IMR-90 (cell line): ENCODE results near the gene PNMA6E. TPM values are rescaled to one million over a fixed set of nuclear protein-coding genes. Genes with fewer than 3 reads are reported as not detected.

Experiments
- ATAC-seq: fragments of 200-7000 bp; cut with Tn5 transposase; 2 replicates; pipeline ENCODE4 v1.9.1; 2020; ENCODE audit warnings: low read depth, mild to moderate bottlenecking, moderate library complexity
- BruUV-seq: library from RNA; stranded (reverse); fragments of 400-500 nt; replicated peaks from 2 replicates; lab custom pipeline; 2021; lab: Mats Ljungman, UMichigan
- CTCF ChIA-PET: fragments of 300-600 bp; formaldehyde crosslinking; extraction: SDS; loops from one replicate; lab custom pipeline; 2021; ENCODE audit warnings: antibody characterized with exemption; lab: Yijun Ruan, JAX
- POLR2A ChIA-PET: fragments of 300-600 bp; sonication (Branson Sonifier 250); formaldehyde crosslinking; loops from one replicate; lab custom pipeline; 2022; ENCODE audit warnings: antibody characterized with exemption; ENCODE audit not compliant: unreplicated experiment; lab: Charles Lee
- DNase-seq: peaks from one replicate; pipeline ENCODE4 v3.0.0; 2013
- H2AFZ ChIP-seq: replicated peaks from 2 replicates; pipeline ENCODE3; 2013; ENCODE audit warnings: low read length, mild to moderate bottlenecking; ENCODE audit not compliant: poor library complexity
- H2AK5ac ChIP-seq: 2 replicates; pipeline ENCODE4 v1.6.1; 2013; ENCODE audit warnings: low read depth, low read length, inconsistent platforms
- H2AK9ac ChIP-seq: replicated peaks from 2 replicates; pipeline ENCODE3; 2013; ENCODE audit warnings: mild to moderate bottlenecking, low read depth, low read length, moderate library complexity; ENCODE audit not compliant: poor library complexity
- H2BK120ac ChIP-seq: 2 replicates; pipeline ENCODE4 v1.6.1; 2013; ENCODE audit warnings: low read depth, low read length, inconsistent platforms
- H2BK15ac ChIP-seq: 3 replicates; pipeline ENCODE4 v1.6.1; 2013; ENCODE audit warnings: low read depth, low read length, inconsistent platforms
- H2BK20ac ChIP-seq: 2 replicates; pipeline ENCODE4 v1.6.1; 2013; ENCODE audit warnings: low read depth, mild to moderate bottlenecking, inconsistent platforms, low read length, moderate library complexity
- H2BK5ac ChIP-seq: 2 replicates; pipeline ENCODE4 v1.6.1; 2013; ENCODE audit warnings: mild to moderate bottlenecking, low read depth, low read length, inconsistent platforms; ENCODE audit not compliant: poor library complexity, severe bottlenecking
- H3K14ac ChIP-seq: replicated peaks from 2 replicates; pipeline ENCODE4 v1.6.1; 2013; ENCODE audit warnings: low read depth, low read length, inconsistent platforms
- H3K18ac ChIP-seq: 2 replicates; pipeline ENCODE4 v1.6.1; 2013; ENCODE audit warnings: low read depth, low read length, control low read depth
- H3K23ac ChIP-seq: 2 replicates; pipeline ENCODE4 v1.6.1; 2013; ENCODE audit warnings: low read depth, low read length, inconsistent platforms
- H3K27ac ChIP-seq: 2 replicates; pipeline ENCODE4 v1.5.1; 2013; ENCODE audit warnings: mild to moderate bottlenecking, control low read depth, low read length; ENCODE audit not compliant: insufficient read depth
- H3K27me3 ChIP-seq: 2 replicates; pipeline ENCODE4 v1.6.1; 2013; ENCODE audit warnings: low read length; ENCODE audit not compliant: control insufficient read depth, insufficient read depth
- H3K36me3 ChIP-seq: 2 replicates; pipeline ENCODE4 v1.6.1; 2013; ENCODE audit warnings: low read length, mixed read lengths; ENCODE audit not compliant: control insufficient read depth, insufficient read depth
- H3K4ac ChIP-seq: 2 replicates; pipeline ENCODE4 v1.6.1; 2013; ENCODE audit warnings: low read depth, low read length, inconsistent platforms
- H3K4me1 ChIP-seq: 2 replicates; pipeline ENCODE4 v1.6.1; 2013; ENCODE audit warnings: low read length, mixed read lengths; ENCODE audit not compliant: control insufficient read depth, insufficient read depth
- H3K4me2 ChIP-seq: 2 replicates; pipeline ENCODE4 v1.6.1; 2013; ENCODE audit warnings: low read depth, mild to moderate bottlenecking, control low read depth, low read length, moderate library complexity
- H3K4me3 ChIP-seq: 2 replicates; pipeline ENCODE4 v1.5.1; 2013; ENCODE audit warnings: low read depth, mild to moderate bottlenecking, control low read depth, low read length, moderate library complexity; ENCODE audit not compliant: insufficient read depth
- H3K56ac ChIP-seq: 2 replicates; pipeline ENCODE4 v1.6.1; 2013; ENCODE audit warnings: low read length, inconsistent platforms; ENCODE audit not compliant: insufficient read depth; ENCODE audit errors: extremely low read depth
- H3K79me1 ChIP-seq, 2 experiments: 2 replicates each; pipeline ENCODE4 v1.6.1; 2013; ENCODE audit warnings: low read length in 2 of 2, inconsistent platforms in 1 of 2, low read depth in 1 of 2
- H3K9ac ChIP-seq: 2 replicates; pipeline ENCODE4 v1.6.1; 2013; ENCODE audit warnings: low read depth, low read length, control low read depth
- H3K9me1 ChIP-seq: 2 replicates; pipeline ENCODE4 v1.6.1; 2013; ENCODE audit warnings: low read length, inconsistent platforms; ENCODE audit not compliant: insufficient read depth
- H3K9me3 ChIP-seq: 2 replicates; pipeline ENCODE4 v1.6.1; 2013; ENCODE audit warnings: low read length; ENCODE audit not compliant: control insufficient read depth, insufficient read depth
- H4K20me1 ChIP-seq: 2 replicates; pipeline ENCODE4 v1.6.1; 2013; ENCODE audit warnings: low read length, inconsistent platforms; ENCODE audit not compliant: insufficient read depth
- H4K5ac ChIP-seq: 2 replicates; pipeline ENCODE4 v1.6.1; 2013; ENCODE audit warnings: mild to moderate bottlenecking, low read depth, low read length, control low read depth
- H4K8ac ChIP-seq, 2 experiments: 2 replicates each; pipeline ENCODE4 v1.6.1; 2013; ENCODE audit warnings: low read depth in 2 of 2, low read length in 2 of 2, control low read depth in 1 of 2, inconsistent platforms in 1 of 2
- H4K91ac ChIP-seq: 2 replicates; pipeline ENCODE4 v1.6.1; 2013; ENCODE audit warnings: low read depth, low read length, inconsistent platforms; ENCODE audit not compliant: insufficient read depth
- BHLHE40 ChIP-seq: fragments of 150-350 bp; IDR thresholded peaks from 2 replicates; pipeline ENCODE4 v1.6.1; 2016; ENCODE audit warnings: mild to moderate bottlenecking, low read depth, low read length
- CEBPB ChIP-seq: IDR thresholded peaks from 2 replicates; pipeline ENCODE4 v1.6.1; 2012; ENCODE audit warnings: low read depth, low read length, improper control_type of control experiment
- CHD1 ChIP-seq: IDR thresholded peaks from 2 replicates; pipeline ENCODE4 v1.6.1; 2012; ENCODE audit warnings: low read depth, low read length, improper control_type of control experiment
- CTCF ChIP-seq: conservative IDR thresholded peaks from 2 replicates; pipeline ENCODE4 v1.5.1; 2012; ENCODE audit warnings: mild to moderate bottlenecking, low read depth, low read length, improper control_type of control experiment
- ELK1 ChIP-seq: fragments of 150-350 bp; IDR thresholded peaks from 2 replicates; pipeline ENCODE4 v1.6.1; 2016; ENCODE audit warnings: low read depth, mild to moderate bottlenecking, low read length, moderate library complexity, borderline replicate concordance
- FOS ChIP-seq: fragments of 150-350 bp; IDR thresholded peaks from 2 replicates; pipeline ENCODE4 v1.6.1; 2016; ENCODE audit warnings: low read depth, low read length
- MAFK ChIP-seq: IDR thresholded peaks from 2 replicates; pipeline ENCODE4 v1.6.1; 2012; ENCODE audit warnings: low read depth, low read length, improper control_type of control experiment
- MXI1 ChIP-seq: IDR thresholded peaks from 2 replicates; pipeline ENCODE4 v1.6.1; 2012; ENCODE audit warnings: low read depth, mild to moderate bottlenecking, low read length, moderate library complexity, borderline replicate concordance
- NFE2L2 ChIP-seq: fragments of 150-350 bp; IDR thresholded peaks from 2 replicates; pipeline ENCODE4 v1.6.1; 2016; ENCODE audit warnings: low read depth, mild to moderate bottlenecking, low read length
- POLR2A ChIP-seq: IDR thresholded peaks from 2 replicates; pipeline ENCODE4 v1.6.1; 2012; ENCODE audit warnings: mild to moderate bottlenecking, low read depth, low read length
- RAD21 ChIP-seq: IDR thresholded peaks from 2 replicates; pipeline ENCODE4 v1.6.1; 2012; ENCODE audit warnings: low read length, improper control_type of control experiment
- RFX5 ChIP-seq: IDR thresholded peaks from 2 replicates; pipeline ENCODE4 v1.8.0; 2012; ENCODE audit warnings: low read depth, mild to moderate bottlenecking, low read length, moderate library complexity
- SMC3 ChIP-seq: fragments of 150-350 bp; IDR thresholded peaks from 2 replicates; pipeline ENCODE4 v1.6.1; 2016; ENCODE audit warnings: low read depth, mild to moderate bottlenecking, antibody characterized with exemption, low read length, moderate library complexity
- USF2 ChIP-seq: fragments of 150-350 bp; IDR thresholded peaks from 2 replicates; pipeline ENCODE4 v1.6.1; 2017; ENCODE audit warnings: mild to moderate bottlenecking, antibody characterized with exemption, low read length, low read depth
- WGBS, 2 experiments: methylation state at CpG; one replicate each; pipeline versions ENCODE4 v1.1.5 to v1.1.7; 2013; ENCODE audit warnings: missing lambda C conversion rate in 2 of 2; ENCODE audit not compliant: insufficient read length in 1 of 2; ENCODE audit errors: extremely low coverage in 2 of 2; 5-methylcytosine and 5-hydroxymethylcytosine counted together
- dilution Hi-C: fragments of 300-500 bp; cut with HindIII; formaldehyde crosslinking; loops from one replicate; pipeline ENCODE4 v1.14.3; 2018; ENCODE audit warnings: low sequenced_read_pairs; ENCODE audit not compliant: unreplicated experiment
- in situ Hi-C: fragments of 300-500 bp; cut with MboI; formaldehyde crosslinking; loops from 3 replicates; pipeline ENCODE4 v1.14.3; 2019; ENCODE audit warnings: low sequenced_read_pairs, inconsistent platforms, mixed read lengths
- intact Hi-C: fragments of 100-400 bp; cut with micrococcal nuclease; formaldehyde crosslinking; loops from 2 replicates; pipeline ENCODE4 v1.10.0; 2022
- polyA plus RNA-seq, 3 experiments: library from polyadenylated mRNA; depleted of rRNA; stranded (reverse); fragments of >200 nt; gene quantifications; 2 replicates each; pipeline ENCODE4 v1.2.3, GENCODE V29; 2012; ENCODE audit warnings: low replicate concordance in 1 of 3
- total RNA-seq: library from RNA; depleted of rRNA; stranded (reverse); fragments of >200 nt; gene quantifications from 2 replicates; pipeline ENCODE4 v1.2.3, GENCODE V29; 2012

Gene PNMA6E
- total and polyA plus RNA-seq, 2 of the 4 experiments (the other 2 are of a cell fraction): not detected

DNA sequence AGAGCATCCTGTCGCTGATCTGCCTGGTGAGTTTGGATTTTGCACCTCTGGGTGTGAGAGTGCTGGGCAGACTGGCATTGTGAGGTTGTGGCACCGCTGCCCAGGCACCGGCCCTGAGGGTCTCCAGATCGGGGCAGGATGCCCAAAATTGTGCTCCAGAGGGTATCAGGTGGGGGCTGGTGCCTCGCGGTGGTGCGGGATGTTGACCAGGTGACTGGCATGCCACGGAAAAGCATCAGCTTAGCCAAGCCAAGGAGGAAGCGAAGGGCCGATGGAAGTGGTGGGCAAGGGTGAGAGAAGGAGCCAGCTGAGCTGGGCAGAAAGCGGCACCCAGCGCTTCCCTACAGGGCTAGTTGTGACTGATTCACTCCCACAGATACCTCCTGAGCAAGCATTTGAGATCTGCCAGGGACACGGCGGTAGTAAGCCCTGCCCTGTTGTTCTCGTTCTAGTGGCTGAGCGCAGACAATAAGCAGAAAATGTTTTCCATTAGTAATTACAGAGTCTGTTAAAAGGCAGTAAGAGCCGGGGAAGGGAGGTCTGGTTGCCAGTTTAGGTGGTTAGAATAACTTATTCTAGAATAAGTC lies 10.9 kb upstream of the PNMA6E start:
- no peak overlapping the region for H3K27ac ChIP-seq
- 82% methylated on average over 7 of the region's 17 CpGs; no CpG with 5 or more reads in 1 of the 2 experiments for WGBS, 2 experiments
- dilution Hi-C loops (no loop called here), in situ Hi-C loops (loop anchor here (25.0 kb wide), 1 partner anchor 225 kb away; the partner anchor contains the start of gene MAGEA1), intact Hi-C loops (no loop called here)
- H3K79me1 ChIP-seq: no peaks in the 10 kb centered on the region
- no peak overlapping the region for H2BK20ac ChIP-seq
- no peaks in the 10 kb centered on the region for H3K36me3 ChIP-seq
- ATAC-seq: no peak
- H2AFZ ChIP-seq: peak overlapping the region; percentile 58
- H3K18ac ChIP-seq: no peak overlapping the region
- H3K4ac ChIP-seq: no peak overlapping the region
- H2BK15ac ChIP-seq: no peak overlapping the region
- ChIA-PET POLR2A (no interaction called here), CTCF (no interaction called here)
- no peak overlapping the region for H2AK9ac ChIP-seq
- peaks cover 12% of the 10 kb centered on the region for H3K27me3 ChIP-seq
- no peak for DNase-seq
- H3K23ac ChIP-seq: no peak overlapping the region
- no peak overlapping the region for H2BK5ac ChIP-seq
- H3K4me3 ChIP-seq: no peak overlapping the region
- no peak overlapping the region for H3K56ac ChIP-seq
- H2BK120ac ChIP-seq: no peak overlapping the region
- no peaks in the 10 kb centered on the region for H3K9me1 ChIP-seq
- no peak overlapping the region for H2AK5ac ChIP-seq
- TF ChIP-seq MXI1: no peak
- TF ChIP-seq FOS: no peak
- no peak for TF ChIP-seq RAD21
- no peak for TF ChIP-seq USF2
- no peak for TF ChIP-seq RFX5
- no peak for TF ChIP-seq POLR2A
- TF ChIP-seq CTCF: no peak
- no peak for TF ChIP-seq SMC3
- TF ChIP-seq MAFK: no peak
- no peak for TF ChIP-seq BHLHE40
- TF ChIP-seq CEBPB: no peak
- no peak for TF ChIP-seq CHD1
- no peak for TF ChIP-seq ELK1
- no peak for TF ChIP-seq NFE2L2
- no peaks in the 10 kb centered on the region for H4K20me1 ChIP-seq
- H3K4me1 ChIP-seq: no peaks in the 10 kb centered on the region
- no peak overlapping the region for H3K14ac ChIP-seq
- no peak overlapping the region for H3K4me2 ChIP-seq
- no peak overlapping the region for H4K8ac ChIP-seq
- BruUV-seq: no TSS peak
- H3K9ac ChIP-seq: no peak overlapping the region
- H4K91ac ChIP-seq: no peak overlapping the region
- H3K9me3 ChIP-seq: peaks cover 3% of the 10 kb centered on the region; the same call in 1 of the 2 replicates
- no peak overlapping the region for H4K5ac ChIP-seq
